GM12873 (cell line): ENCODE measurements around the gene NDEL1.

Experiments used
- CTCF ChIP-seq: IDR thresholded peaks from 2 replicates; pipeline ENCODE4 v1.5.1; 2012; ENCODE audit warnings: low read depth, mild to moderate bottlenecking, moderate library complexity, low read length, control low read depth; ENCODE audit not compliant: insufficient read depth; ENCODE audit errors: missing control alignments

Gene NDEL1

GRCh38 chr17:8418471-8418870 is 17.2 kb upstream of the NDEL1 start:
- TF ChIP-seq CTCF, result no peak

GRCh38 chr17:8419305-8419704 is 16.4 kb upstream of the NDEL1 start:
- no peak for TF ChIP-seq CTCF

GRCh38 chr17:8420041-8420934 is 15.4 kb upstream of the NDEL1 start:
- TF ChIP-seq CTCF, result no peak

- no peak for TF ChIP-seq CTCF
Measured at GRCh38 chr17:8421571-8421970, 14.1 kb upstream of the NDEL1 start.

- no peak for TF ChIP-seq CTCF
Measured at GRCh38 chr17:8426094-8426720, 9.5 kb upstream of the NDEL1 start.

GRCh38 chr17:8426802-8427201 is 8.9 kb upstream of the NDEL1 start:
- no peak for TF ChIP-seq CTCF

GRCh38 chr17:8430966-8431365 is 4.7 kb upstream of the NDEL1 start:
- no peak for TF ChIP-seq CTCF
